ENCODE measurements around the gene TMEM178B.

- TF ChIP-seq CTCF (IDR thresholded peaks at IDR 0.05) (no peak), POLR2A (IDR thresholded peaks at IDR 0.05) (no peak)
Observed at GRCh38 chr7:141362580-141363435, 288.9 kb downstream of the TMEM178B start.
